GM19025 (cell line): ENCODE measurements around the gene SLC25A11.
"Not testable (repeated sequence)": the region's sequence is repeated elsewhere in the genome, so short reads cannot be mapped to it uniquely, and the experiment has no call there.

ENCODE experiments used
- ATAC-seq: cut with Tn5 transposase; IDR thresholded peaks from one replicate; pipeline ENCODE4 v1.9.1; 2021; ENCODE audit warnings: mild to moderate bottlenecking, low read depth, moderate library complexity; ENCODE audit not compliant: unreplicated experiment

SLC25A11 gene

GRCh38 chr17:4945944-4946280 is 6.1 kb upstream of the SLC25A11 start:
- no peak for ATAC-seq

GRCh38 chr17:4945176-4945943 is 5.5 kb upstream of the SLC25A11 start:
- ATAC-seq: no peak

- ATAC-seq: no peak
These were observed 4.8 kb upstream of the SLC25A11 start for GRCh38 chr17:4944554-4945175.

- no peak for ATAC-seq
These were observed 4.3 kb upstream of the SLC25A11 start for GRCh38 chr17:4944163-4944553.

GRCh38 chr17:4942760-4943508 is 3.1 kb upstream of the SLC25A11 start:
- no peak for ATAC-seq

GRCh38 chr17:4941319-4941610 is 1.4 kb upstream of the SLC25A11 start:
- no peak for ATAC-seq

- ATAC-seq: no peak
These were observed 891 bp upstream of the SLC25A11 start for GRCh38 chr17:4940555-4941318.

- ATAC-seq: no peak
These were observed 375 bp downstream of the SLC25A11 start for GRCh38 chr17:4939546-4939795.

GRCh38 chr17:4938688-4939545 is 929 bp downstream of the SLC25A11 start:
- no peak for ATAC-seq

- no peak for ATAC-seq
These were observed 1.8 kb downstream of the SLC25A11 start for GRCh38 chr17:4938069-4938491.

GRCh38 chr17:4937553-4937952 is 2.3 kb downstream of the SLC25A11 start:
- ATAC-seq: no peak

- no peak for ATAC-seq
These were observed 3.4 kb downstream of the SLC25A11 start for GRCh38 chr17:4936436-4936835.

- ATAC-seq: no peak
These were observed 4.2 kb downstream of the SLC25A11 start for GRCh38 chr17:4935650-4936049.

- ATAC-seq: no peak
These were observed 5.5 kb downstream of the SLC25A11 start for GRCh38 chr17:4934173-4934979.

- ATAC-seq: no peak
These were observed 6.2 kb downstream of the SLC25A11 start for GRCh38 chr17:4933646-4934045.

- ATAC-seq: no peak
These were observed 7.1 kb downstream of the SLC25A11 start for GRCh38 chr17:4932756-4933155.

GRCh38 chr17:4931963-4932362 is 7.9 kb downstream of the SLC25A11 start, which contains the start of gene GP1BA:
Gene GP1BA, plus strand, starts transcription at chr17:4932277. Its CDS starts 328 bp downstream, at chr17:4932605.
- ATAC-seq: no peak

- no peak for ATAC-seq
These were observed 11.0 kb downstream of the SLC25A11 start for GRCh38 chr17:4928881-4929280.

GRCh38 chr17:4926577-4927335 is 13.1 kb downstream of the SLC25A11 start:
- ATAC-seq: not testable (repeated sequence)
